Measurements from ENCODE around the gene SH2D2A.

GRCh38 chr1:156822680-156823079, 6.0 kb upstream of the SH2D2A start:
- TF ChIP-seq CTCF (IDR thresholded peaks at IDR 0.05; ENCODE audit: extremely low read depth in 1 of 2, insufficient read depth in 1 of 2, low read depth in 1 of 2, low read length in 2 of 2) (no peak), POLR2AphosphoS5 (IDR thresholded peaks at IDR 0.05; ENCODE audit: insufficient read depth, low read depth, low read length) (no peak), MYC (IDR thresholded peaks at IDR 0.05; ENCODE audit: low read depth, low read length) (no peak), EZH2 (IDR thresholded peaks at IDR 0.05; ENCODE audit: borderline replicate concordance, low read depth, low read length, severe bottlenecking) (no peak), POLR2A (IDR thresholded peaks at IDR 0.05; ENCODE audit: low read depth, low read length) (no peak), JUN (IDR thresholded peaks at IDR 0.05; ENCODE audit: borderline replicate concordance, insufficient read depth, insufficient read length, low read depth) (no peak)

All from endothelial cell of umbilical vein (primary cell).